Measurements from ENCODE around the gene FCHSD2. TPM values are rescaled to one million over a fixed set of nuclear protein-coding genes. Genes with fewer than 3 reads are reported as not detected.
A peak's percentile ranks its signal among the peaks of the same experiment; 100 is the strongest.
"Not testable (repeated sequence)": the region's sequence is repeated elsewhere in the genome, so short reads cannot be mapped to it uniquely, and the experiment has no call there.

The FCHSD2 gene
- total RNA-seq, 1 donor from 2014 or later: 43.4 TPM

DNA sequence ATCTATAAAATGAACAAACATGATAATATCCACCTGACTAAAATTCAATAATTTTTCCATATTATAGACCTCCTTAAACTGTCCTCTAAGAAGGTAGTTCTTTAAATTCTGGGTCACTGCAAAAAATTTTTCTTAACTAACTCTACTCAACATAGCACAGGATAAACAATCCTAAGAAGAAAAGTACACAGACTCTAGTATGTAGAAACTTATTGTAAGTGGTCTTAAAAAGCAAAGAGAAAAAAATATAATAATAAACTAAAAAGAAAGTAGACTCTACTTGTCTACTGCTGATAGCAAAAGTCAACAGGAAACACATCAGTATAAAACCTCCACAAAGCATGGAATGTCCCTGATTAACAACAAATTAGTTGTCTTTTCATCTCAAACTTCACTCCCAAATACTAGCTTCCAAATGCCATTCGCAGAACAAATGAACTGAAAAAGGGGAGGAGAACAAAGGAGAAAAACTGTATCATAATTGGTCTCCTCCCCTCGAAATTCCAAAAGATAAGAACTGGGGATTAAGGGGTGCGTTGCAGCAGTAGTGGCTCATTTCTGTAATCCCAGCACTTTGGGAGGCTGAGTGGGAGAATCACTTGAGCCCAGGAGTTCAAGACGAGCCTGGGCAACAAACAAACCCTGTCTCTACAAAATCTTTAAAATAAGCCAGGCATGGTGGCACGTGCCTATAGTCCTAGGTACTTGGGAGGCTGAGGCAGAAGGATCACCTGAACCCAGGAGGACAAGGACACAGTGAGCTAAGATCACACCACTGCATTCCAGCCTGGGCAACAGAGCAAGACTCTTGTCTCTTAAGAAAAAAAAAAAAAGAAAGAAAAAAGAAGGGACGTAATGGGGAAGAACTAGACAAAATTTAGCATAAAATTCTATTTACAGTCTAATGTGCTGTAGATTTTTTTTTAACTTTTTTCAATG is 6.5 kb downstream of the FCHSD2 start:
- H3K27ac ChIP-seq (replicated peaks): no peak overlapping the region
- no peaks in the 10 kb centered on the region for H3K9me3 ChIP-seq (replicated peaks)
- H3K36me3 ChIP-seq: peaks cover 47% of the 10 kb centered on the region
- TF ChIP-seq CTCF (IDR thresholded peaks at IDR 0.05; ENCODE audit: borderline replicate concordance): no peak
- peaks cover 66% of the 10 kb centered on the region for H3K4me1 ChIP-seq
- DNase-seq: no peak
- H3K27me3 ChIP-seq (ENCODE audit: low read depth): no peaks in the 10 kb centered on the region
- intact Hi-C loops (cut with micrococcal nuclease): no loop called here
- no peak overlapping the region for H3K4me3 ChIP-seq

DNA sequence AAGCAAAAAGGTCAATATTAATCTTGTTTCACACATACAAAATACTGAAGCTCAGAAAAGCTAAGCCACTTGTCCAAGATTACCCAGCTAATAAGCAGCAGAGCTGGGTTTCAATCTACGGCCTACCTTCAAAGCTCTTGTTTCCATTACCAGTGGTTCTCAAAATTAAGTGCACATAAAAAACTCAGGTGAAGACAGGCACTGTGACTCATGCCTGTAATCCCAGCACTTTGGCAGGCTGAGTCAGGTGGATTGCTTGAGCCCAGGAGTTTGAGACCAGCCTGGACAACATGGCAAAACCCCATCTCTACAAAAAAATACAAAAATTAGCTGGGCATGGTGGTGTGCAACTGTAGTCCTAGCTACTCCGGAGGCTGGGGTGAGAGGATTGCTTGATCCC is 9.8 kb downstream of the FCHSD2 start:
- intact Hi-C loops (cut with micrococcal nuclease); H3K27ac ChIP-seq (replicated peaks); H3K27me3 ChIP-seq (ENCODE audit: low read depth); DNase-seq; H3K9me3 ChIP-seq (replicated peaks); H3K4me3 ChIP-seq: not testable (repeated sequence)
- peaks cover 62% of the 10 kb centered on the region for H3K4me1 ChIP-seq
- peaks cover 58% of the 10 kb centered on the region for H3K36me3 ChIP-seq

GRCh38 chr11:73130181-73130580 is 11.9 kb downstream of the FCHSD2 start:
- H3K9me3 ChIP-seq (replicated peaks): peaks cover under 1% of the 10 kb centered on the region
- H3K4me3 ChIP-seq: no peak overlapping the region
- peaks cover 55% of the 10 kb centered on the region for H3K36me3 ChIP-seq
- intact Hi-C loops (cut with micrococcal nuclease): no loop called here
- DNase-seq: no peak
- H3K27ac ChIP-seq (replicated peaks): no peak overlapping the region
- H3K4me1 ChIP-seq: peaks cover 56% of the 10 kb centered on the region
- no peak for TF ChIP-seq CTCF (IDR thresholded peaks at IDR 0.05; ENCODE audit: borderline replicate concordance)
- H3K27me3 ChIP-seq (ENCODE audit: low read depth): no peaks in the 10 kb centered on the region

DNA sequence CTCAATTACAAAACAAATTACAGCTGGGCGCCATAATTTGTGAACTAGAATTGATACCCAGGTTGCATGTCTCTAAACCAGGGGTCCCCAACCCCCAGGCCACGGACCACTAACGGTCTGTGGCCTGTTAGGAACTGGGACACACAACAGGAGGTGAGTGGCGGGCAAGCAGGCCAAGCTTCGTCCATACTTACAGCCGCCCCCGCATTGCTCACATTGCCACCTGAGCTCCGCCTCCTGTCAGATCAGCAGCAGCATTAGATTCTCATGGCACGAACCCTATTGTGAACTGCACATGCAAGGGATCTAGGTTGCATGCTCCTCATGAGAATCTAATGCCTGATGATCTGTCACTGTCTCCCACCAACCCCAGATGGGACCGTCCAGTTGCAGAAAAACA is 12.9 kb downstream of the FCHSD2 start:
- no peaks in the 10 kb centered on the region for H3K27me3 ChIP-seq (ENCODE audit: low read depth)
- H3K4me1 ChIP-seq: peaks cover 54% of the 10 kb centered on the region
- no peak overlapping the region for H3K27ac ChIP-seq (replicated peaks)
- DNase-seq: no peak
- no peak for TF ChIP-seq CTCF (IDR thresholded peaks at IDR 0.05; ENCODE audit: borderline replicate concordance)
- peaks cover 10% of the 10 kb centered on the region for H3K9me3 ChIP-seq (replicated peaks)
- H3K4me3 ChIP-seq: no peak overlapping the region
- peaks cover 58% of the 10 kb centered on the region for H3K36me3 ChIP-seq
- intact Hi-C loops (cut with micrococcal nuclease): no loop called here

GRCh38 chr11:73126804-73127480 is 15.2 kb downstream of the FCHSD2 start:
- intact Hi-C loops (cut with micrococcal nuclease): no loop called here
- Histone ChIP-seq H3K36me3 (peaks cover 56% of the 10 kb centered on the region), H3K4me3 (no peak overlapping the region), H3K9me3 (replicated peaks) (peaks cover 14% of the 10 kb centered on the region), H3K27me3 (ENCODE audit: low read depth) (no peaks in the 10 kb centered on the region), H3K4me1 (peaks cover 53% of the 10 kb centered on the region), H3K27ac (replicated peaks) (peak overlapping the region; percentile 51)
- no peak for TF ChIP-seq CTCF (IDR thresholded peaks at IDR 0.05; ENCODE audit: borderline replicate concordance)
- no peak for DNase-seq

DNA sequence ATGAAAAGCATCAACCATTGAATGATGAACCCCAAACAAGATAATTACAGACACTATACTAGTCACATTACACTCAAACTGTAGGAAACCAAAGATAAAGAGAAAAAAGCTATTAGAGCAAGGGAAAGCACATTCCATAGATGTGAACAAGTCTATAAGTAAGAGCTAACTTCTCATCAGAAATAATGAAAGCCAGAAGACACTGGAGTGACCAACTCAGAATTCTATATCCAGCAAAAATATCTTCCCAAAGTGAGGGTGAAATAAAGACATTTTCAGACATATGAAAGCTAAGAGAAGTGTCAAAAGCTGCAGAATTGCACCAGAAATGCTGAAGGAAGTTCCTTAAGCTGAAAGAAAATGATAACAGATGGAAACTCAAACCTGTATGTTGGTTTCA is 17.3 kb downstream of the FCHSD2 start:
- H3K27ac ChIP-seq (replicated peaks): no peak overlapping the region
- peaks cover 49% of the 10 kb centered on the region for H3K4me1 ChIP-seq
- no peaks in the 10 kb centered on the region for H3K27me3 ChIP-seq (ENCODE audit: low read depth)
- DNase-seq: no peak
- peaks cover 39% of the 10 kb centered on the region for H3K36me3 ChIP-seq
- no peak for TF ChIP-seq CTCF (IDR thresholded peaks at IDR 0.05; ENCODE audit: borderline replicate concordance)
- intact Hi-C loops (cut with micrococcal nuclease): no loop called here
- H3K4me3 ChIP-seq: no peak overlapping the region
- peaks cover 14% of the 10 kb centered on the region for H3K9me3 ChIP-seq (replicated peaks)

GRCh38 chr11:73123892-73124291 is 18.2 kb downstream of the FCHSD2 start:
- DNase-seq: not testable (repeated sequence)
- peaks cover 48% of the 10 kb centered on the region for H3K4me1 ChIP-seq

More at GRCh38 chr11:73123892-73124291, 18.2 kb downstream of the FCHSD2 start:
- H3K27me3 ChIP-seq (ENCODE audit: low read depth); intact Hi-C loops (cut with micrococcal nuclease); H3K4me3 ChIP-seq; H3K27ac ChIP-seq (replicated peaks): not testable (repeated sequence)
- Histone ChIP-seq H3K9me3 (replicated peaks) (peaks cover 14% of the 10 kb centered on the region), H3K36me3 (peaks cover 32% of the 10 kb centered on the region)

Measured in left ventricle myocardium inferior (tissue), 1 donor.